Central memory CD8-positive, alpha-beta T cell (primary cell): ENCODE results near the gene MRPL19.
"Not testable (repeated sequence)": the region's sequence is repeated elsewhere in the genome, so short reads cannot be mapped to it uniquely, and the experiment has no call there.

ENCODE experiments used
- ATAC-seq: fragments of 150-1000 bp; cut with Tn5 transposase; replicated peaks from 2 replicates; pipeline ENCODE4 v1.10.0; 2022; ENCODE audit warnings: mild to moderate bottlenecking, moderate FRiP score, moderate number of reproducible peaks; ENCODE audit not compliant: poor library complexity, severe bottlenecking; ENCODE audit errors: extremely low read depth
- DNase-seq, 2 donors: peaks; one replicate each; pipeline ENCODE4 v3.0.0; 2021; ENCODE audit warnings: low spot score in 2 of 2
- H3K27ac Mint-ChIP-seq: one replicate; pipeline ENCODE4 v1.8.0; 2022; ENCODE audit warnings: low read depth, mild to moderate bottlenecking, moderate library complexity, mixed read lengths
- H3K27me3 Mint-ChIP-seq: one replicate; pipeline ENCODE4 v1.8.0; 2022; ENCODE audit warnings: mixed read lengths
- H3K36me3 Mint-ChIP-seq: one replicate; pipeline ENCODE4 v1.8.0; 2022; ENCODE audit warnings: mild to moderate bottlenecking, moderate library complexity, mixed read lengths; ENCODE audit not compliant: insufficient read depth
- H3K4me1 Mint-ChIP-seq: one replicate; pipeline ENCODE4 v1.8.0; 2022; ENCODE audit warnings: mixed read lengths
- H3K4me3 Mint-ChIP-seq: one replicate; pipeline ENCODE4 v1.8.0; 2022; ENCODE audit warnings: mild to moderate bottlenecking, moderate library complexity, mixed read lengths
- H3K9me3 Mint-ChIP-seq: one replicate; pipeline ENCODE4 v1.8.0; 2022; ENCODE audit warnings: mixed read lengths

MRPL19 gene

GRCh38 chr2:75698918-75699317 lies 52.3 kb downstream of the MRPL19 start:
- DNase-seq (no peak), ATAC-seq (no peak)
- H3K27ac Mint-ChIP-seq: no peak overlapping the region
- H3K4me3 Mint-ChIP-seq: no peak overlapping the region
- no peaks in the 10 kb centered on the region for H3K27me3 Mint-ChIP-seq
- H3K4me1 Mint-ChIP-seq: no peaks in the 10 kb centered on the region
- no peaks in the 10 kb centered on the region for H3K9me3 Mint-ChIP-seq
- H3K36me3 Mint-ChIP-seq: peaks cover 24% of the 10 kb centered on the region

- DNase-seq (no peak), ATAC-seq (no peak)
- Mint-ChIP-seq H3K9me3 (no peaks in the 10 kb centered on the region), H3K4me3 (no peak overlapping the region), H3K27me3 (no peaks in the 10 kb centered on the region), H3K27ac (no peak overlapping the region), H3K4me1 (peaks cover 9% of the 10 kb centered on the region), H3K36me3 (peaks cover 39% of the 10 kb centered on the region)
Observed at GRCh38 chr2:75702593-75702992, 56.0 kb downstream of the MRPL19 start.

GRCh38 chr2:75703589-75704287 lies 57.2 kb downstream of the MRPL19 start:
- Mint-ChIP-seq H3K4me1 (peaks cover 14% of the 10 kb centered on the region), H3K27me3 (no peaks in the 10 kb centered on the region), H3K36me3 (peaks cover 39% of the 10 kb centered on the region), H3K4me3 (no peak overlapping the region), H3K27ac (no peak overlapping the region), H3K9me3 (no peaks in the 10 kb centered on the region)
- DNase-seq: no peak
- no peak for ATAC-seq

- DNase-seq (no peak), ATAC-seq (no peak)
- Mint-ChIP-seq H3K4me1 (peaks cover 23% of the 10 kb centered on the region), H3K27me3 (no peaks in the 10 kb centered on the region), H3K4me3 (no peak overlapping the region), H3K9me3 (no peaks in the 10 kb centered on the region), H3K36me3 (peaks cover 35% of the 10 kb centered on the region), H3K27ac (no peak overlapping the region)
Observed at GRCh38 chr2:75705921-75706320, 59.3 kb downstream of the MRPL19 start.

GRCh38 chr2:75707901-75708300 lies 61.3 kb downstream of the MRPL19 start:
- H3K27ac Mint-ChIP-seq: no peak overlapping the region
- H3K9me3 Mint-ChIP-seq: no peaks in the 10 kb centered on the region
- H3K4me3 Mint-ChIP-seq: no peak overlapping the region
- no peak for ATAC-seq
- H3K4me1 Mint-ChIP-seq: peaks cover 27% of the 10 kb centered on the region
- no peak for DNase-seq
- no peaks in the 10 kb centered on the region for H3K27me3 Mint-ChIP-seq
- H3K36me3 Mint-ChIP-seq: peaks cover 29% of the 10 kb centered on the region

- Mint-ChIP-seq H3K27ac (no peak overlapping the region), H3K36me3 (peaks cover 20% of the 10 kb centered on the region), H3K4me1 (peaks cover 25% of the 10 kb centered on the region), H3K4me3 (peak overlapping the region; percentile 33), H3K9me3 (no peaks in the 10 kb centered on the region), H3K27me3 (no peaks in the 10 kb centered on the region)
- DNase-seq (no peak), ATAC-seq (no peak)
Observed at GRCh38 chr2:75709297-75709696, 62.7 kb downstream of the MRPL19 start.

- H3K4me3 Mint-ChIP-seq: peak overlapping the region; percentile 88
- peaks cover 12% of the 10 kb centered on the region for H3K36me3 Mint-ChIP-seq
- no peak for DNase-seq
- peak; percentile 34 for ATAC-seq
- no peaks in the 10 kb centered on the region for H3K9me3 Mint-ChIP-seq
- H3K27me3 Mint-ChIP-seq: peaks cover 5% of the 10 kb centered on the region
- peak overlapping the region; percentile 95 for H3K27ac Mint-ChIP-seq
- peaks cover 18% of the 10 kb centered on the region for H3K4me1 Mint-ChIP-seq
Observed at GRCh38 chr2:75710220-75710576, 63.6 kb downstream of the MRPL19 start.

- ATAC-seq (peak; percentile 80), DNase-seq (peak; percentile 68)
- peak within 1 kb of the TSS; percentile 88 for H3K4me3 Mint-ChIP-seq
- peaks cover 18% of the 10 kb centered on the region for H3K4me1 Mint-ChIP-seq
- H3K36me3 Mint-ChIP-seq: peaks cover 9% of the 10 kb centered on the region
- H3K9me3 Mint-ChIP-seq: no peaks in the 10 kb centered on the region
- peaks cover 10% of the 10 kb centered on the region for H3K27me3 Mint-ChIP-seq
- peak within 1 kb of the TSS; percentile 95 for H3K27ac Mint-ChIP-seq
Observed at GRCh38 chr2:75710577-75711253, 64.1 kb downstream of the MRPL19 start, which contains the start of gene GCFC2. TSS of gene GCFC2 (minus strand) at chr2:75710915. CDS start at chr2:75710855, 60 bp downstream.

- not testable (repeated sequence) for ATAC-seq, H3K9me3 Mint-ChIP-seq, DNase-seq, H3K27ac Mint-ChIP-seq, H3K36me3 Mint-ChIP-seq
- Mint-ChIP-seq H3K27me3 (peaks cover 14% of the 10 kb centered on the region), H3K4me1 (peaks cover 18% of the 10 kb centered on the region), H3K4me3 (peak overlapping the region; percentile 88)
Observed at GRCh38 chr2:75711590-75711989, 65.0 kb downstream of the MRPL19 start.

- DNase-seq (no peak), ATAC-seq (no peak)
- no peaks in the 10 kb centered on the region for H3K9me3 Mint-ChIP-seq
- H3K4me3 Mint-ChIP-seq: no peak overlapping the region
- H3K36me3 Mint-ChIP-seq: peaks cover 2% of the 10 kb centered on the region
- H3K27ac Mint-ChIP-seq: no peak overlapping the region
- H3K27me3 Mint-ChIP-seq: peaks cover 44% of the 10 kb centered on the region
- no peaks in the 10 kb centered on the region for H3K4me1 Mint-ChIP-seq
Observed at GRCh38 chr2:75716406-75716805, 69.8 kb downstream of the MRPL19 start.

- Mint-ChIP-seq H3K4me1 (no peaks in the 10 kb centered on the region), H3K27me3 (peaks cover 73% of the 10 kb centered on the region), H3K4me3 (no peak overlapping the region), H3K27ac (no peak overlapping the region), H3K9me3 (no peaks in the 10 kb centered on the region), H3K36me3 (peaks cover 2% of the 10 kb centered on the region)
- no peak for DNase-seq
- no peak for ATAC-seq
Observed at GRCh38 chr2:75719616-75720015, 73.0 kb downstream of the MRPL19 start.

GRCh38 chr2:75720525-75720924 lies 73.9 kb downstream of the MRPL19 start:
- DNase-seq (no peak), ATAC-seq (no peak)
- H3K4me1 Mint-ChIP-seq: no peaks in the 10 kb centered on the region
- H3K27ac Mint-ChIP-seq: no peak overlapping the region
- peaks cover 65% of the 10 kb centered on the region for H3K27me3 Mint-ChIP-seq
- peaks cover 2% of the 10 kb centered on the region for H3K36me3 Mint-ChIP-seq
- no peak overlapping the region for H3K4me3 Mint-ChIP-seq
- no peaks in the 10 kb centered on the region for H3K9me3 Mint-ChIP-seq

- no peak for DNase-seq
- no peak for ATAC-seq
- Mint-ChIP-seq H3K4me3 (no peak overlapping the region), H3K27ac (no peak overlapping the region), H3K4me1 (no peaks in the 10 kb centered on the region), H3K36me3 (no peaks in the 10 kb centered on the region), H3K27me3 (peaks cover 72% of the 10 kb centered on the region), H3K9me3 (no peaks in the 10 kb centered on the region)
Observed at GRCh38 chr2:75722687-75723086, 76.1 kb downstream of the MRPL19 start.
